Astrocyte (in vitro differentiated cells and primary cell): ENCODE results near the gene TRUB1. TPM values are rescaled to one million over a fixed set of nuclear protein-coding genes. Genes with fewer than 3 reads are reported as not detected.

Source experiments
- DNase-seq: peaks from one replicate; pipeline ENCODE4 v3.0.0-alpha.2; 2010; ENCODE audit warnings: low read depth
- FAIRE-seq: peaks from 2 replicates; lab custom pipeline; 2011; peaks lifted over from hg19 to GRCh38; lab: Jason Lieb, UNC
- H2AFZ ChIP-seq: 2 replicates; pipeline ENCODE4 v1.6.0; 2012; ENCODE audit warnings: low read depth, low read length, inconsistent platforms
- H3K27ac ChIP-seq: 2 replicates; pipeline ENCODE4 v1.5.1; 2011; ENCODE audit warnings: low read depth, low read length, inconsistent platforms
- H3K27me3 ChIP-seq: 2 replicates; pipeline ENCODE4 v1.6.0; 2011; ENCODE audit warnings: low read length, inconsistent platforms; ENCODE audit not compliant: insufficient read depth
- H3K36me3 ChIP-seq: 2 replicates; pipeline ENCODE4 v1.5.1; 2011; ENCODE audit warnings: low read length, inconsistent platforms; ENCODE audit not compliant: insufficient read depth
- H3K4me1 ChIP-seq: 2 replicates; pipeline ENCODE4 v1.5.1; 2011; ENCODE audit warnings: low read length, inconsistent platforms; ENCODE audit not compliant: insufficient read depth
- H3K4me2 ChIP-seq: 2 replicates; pipeline ENCODE4 v1.6.0; 2012; ENCODE audit warnings: low read length, inconsistent platforms
- H3K4me3 ChIP-seq: 2 replicates; pipeline ENCODE4 v1.5.1; 2011; ENCODE audit warnings: low read depth, mild to moderate bottlenecking, low read length, inconsistent platforms; ENCODE audit not compliant: insufficient read depth
- H3K79me2 ChIP-seq: 2 replicates; pipeline ENCODE4 v1.6.0; 2012; ENCODE audit warnings: mild to moderate bottlenecking, low read length, inconsistent platforms; ENCODE audit not compliant: insufficient read depth
- H3K9ac ChIP-seq: 2 replicates; pipeline ENCODE4 v1.6.0; 2012; ENCODE audit warnings: mild to moderate bottlenecking, low read length, inconsistent platforms
- H3K9me3 ChIP-seq: 2 replicates; pipeline ENCODE4 v1.5.1; 2012; ENCODE audit warnings: low read depth, mild to moderate bottlenecking, low read length, inconsistent platforms; ENCODE audit not compliant: insufficient read depth
- H4K20me1 ChIP-seq: 2 replicates; pipeline ENCODE4 v1.6.0; 2012; ENCODE audit warnings: low read length, inconsistent platforms; ENCODE audit not compliant: insufficient read depth
- H3K27ac Mint-ChIP-seq: one replicate; pipeline ENCODE4 v1.8.0; 2021; ENCODE audit warnings: mild to moderate bottlenecking, mixed read lengths; ENCODE audit not compliant: unreplicated experiment
- H3K27me3 Mint-ChIP-seq: one replicate; pipeline ENCODE4 v1.8.0; 2021; ENCODE audit warnings: low read depth, mixed read lengths; ENCODE audit not compliant: unreplicated experiment
- H3K36me3 Mint-ChIP-seq: one replicate; pipeline ENCODE4 v1.8.0; 2021; ENCODE audit warnings: low read depth, mixed read lengths; ENCODE audit not compliant: unreplicated experiment
- H3K4me1 Mint-ChIP-seq: one replicate; pipeline ENCODE4 v1.8.0; 2021; ENCODE audit warnings: low read depth, mixed read lengths; ENCODE audit not compliant: unreplicated experiment
- H3K4me3 Mint-ChIP-seq: one replicate; pipeline ENCODE4 v1.8.0; 2021; ENCODE audit warnings: mild to moderate bottlenecking, moderate library complexity, mixed read lengths; ENCODE audit not compliant: unreplicated experiment
- H3K9me3 Mint-ChIP-seq: one replicate; pipeline ENCODE4 v1.8.0; 2021; ENCODE audit warnings: mild to moderate bottlenecking, mixed read lengths; ENCODE audit not compliant: unreplicated experiment
- CTCF ChIP-seq: IDR thresholded peaks from 2 replicates; pipeline ENCODE4 v1.5.1; 2011; ENCODE audit warnings: low read depth, mild to moderate bottlenecking, inconsistent platforms, low read length, moderate library complexity; ENCODE audit not compliant: insufficient read depth
- EZH2 ChIP-seq: IDR thresholded peaks from 2 replicates; pipeline ENCODE4 v1.6.1; 2012; ENCODE audit warnings: mild to moderate bottlenecking, low read length, inconsistent platforms; ENCODE audit not compliant: insufficient read depth
- total RNA-seq: library from RNA; stranded (reverse); gene quantifications from 2 replicates; pipeline ENCODE4 v1.2.1, GENCODE V29; 2021

The TRUB1 gene
- total RNA-seq, 1 donor from 2014 or later: 25.3 TPM

- peaks cover 10% of the 10 kb centered on the region for H3K4me1 ChIP-seq
- no peak overlapping the region for H2AFZ ChIP-seq
- H3K27me3 ChIP-seq: no peaks in the 10 kb centered on the region
- no peak overlapping the region for H3K27ac ChIP-seq
- H3K4me3 ChIP-seq: no peak overlapping the region
- no peak for TF ChIP-seq EZH2
- no peak for TF ChIP-seq CTCF
- no peak overlapping the region for H3K4me2 ChIP-seq
- Mint-ChIP-seq H3K4me3 (no peak overlapping the region), H3K27ac (no peak overlapping the region), H3K9me3 (no peaks in the 10 kb centered on the region), H3K4me1 (peaks cover 10% of the 10 kb centered on the region), H3K27me3 (no peaks in the 10 kb centered on the region), H3K36me3 (no peaks in the 10 kb centered on the region)
- DNase-seq: no peak
- no peaks in the 10 kb centered on the region for H3K9me3 ChIP-seq
- H3K9ac ChIP-seq: no peak overlapping the region
- H3K79me2 ChIP-seq: no peaks in the 10 kb centered on the region
- no peaks in the 10 kb centered on the region for H3K36me3 ChIP-seq
- FAIRE-seq: no peak
- no peaks in the 10 kb centered on the region for H4K20me1 ChIP-seq
These were observed 20.5 kb upstream of the TRUB1 start for GRCh38 chr10:114917459-114917858.

- no peak overlapping the region for H3K4me3 ChIP-seq
- TF ChIP-seq EZH2 (no peak), CTCF (no peak)
These were observed 19.9 kb upstream of the TRUB1 start for GRCh38 chr10:114917927-114918672.

GRCh38 chr10:114920459-114920858 lies 17.5 kb upstream of the TRUB1 start:
- no peaks in the 10 kb centered on the region for H3K27me3 ChIP-seq
- H3K4me2 ChIP-seq: no peak overlapping the region
- H4K20me1 ChIP-seq: no peaks in the 10 kb centered on the region
- no peaks in the 10 kb centered on the region for H3K36me3 ChIP-seq
- Mint-ChIP-seq H3K4me1 (peaks cover 13% of the 10 kb centered on the region), H3K9me3 (no peaks in the 10 kb centered on the region), H3K4me3 (no peak overlapping the region), H3K27me3 (no peaks in the 10 kb centered on the region), H3K36me3 (no peaks in the 10 kb centered on the region), H3K27ac (peak overlapping the region; percentile 58)
- no peak for TF ChIP-seq EZH2
- no peak for TF ChIP-seq CTCF
- H3K9me3 ChIP-seq: peaks cover 2% of the 10 kb centered on the region
- DNase-seq (no peak), FAIRE-seq (no peak)
- peaks cover 18% of the 10 kb centered on the region for H3K4me1 ChIP-seq
- no peak overlapping the region for H3K9ac ChIP-seq
- no peak overlapping the region for H3K27ac ChIP-seq
- H3K4me3 ChIP-seq: no peak overlapping the region
- no peaks in the 10 kb centered on the region for H3K79me2 ChIP-seq
- H2AFZ ChIP-seq: no peak overlapping the region

More at GRCh38 chr10:114917927-114918672, 19.9 kb upstream of the TRUB1 start:
- Mint-ChIP-seq H3K36me3 (no peaks in the 10 kb centered on the region), H3K27ac (peak overlapping the region; percentile 3), H3K4me3 (no peak overlapping the region), H3K4me1 (peaks cover 9% of the 10 kb centered on the region), H3K9me3 (no peaks in the 10 kb centered on the region), H3K27me3 (no peaks in the 10 kb centered on the region)
- Histone ChIP-seq H3K4me1 (peaks cover 10% of the 10 kb centered on the region), H2AFZ (no peak overlapping the region), H4K20me1 (no peaks in the 10 kb centered on the region), H3K27ac (peak overlapping the region; percentile 20), H3K9ac (no peak overlapping the region), H3K27me3 (no peaks in the 10 kb centered on the region), H3K36me3 (no peaks in the 10 kb centered on the region), H3K9me3 (no peaks in the 10 kb centered on the region), H3K4me2 (peak overlapping the region; percentile 30), H3K79me2 (no peaks in the 10 kb centered on the region)
- peak; percentile 88 for DNase-seq
- no peak for FAIRE-seq
